HG02763 (cell line): ENCODE results near the gene PELI3.
A peak's percentile ranks its signal among the peaks of the same experiment; 100 is the strongest.

ENCODE experiments used
- ATAC-seq: cut with Tn5 transposase; IDR thresholded peaks from one replicate; pipeline ENCODE4 v1.9.1; 2021; ENCODE audit warnings: mild to moderate bottlenecking, moderate library complexity; ENCODE audit not compliant: unreplicated experiment

PELI3 gene

GRCh38 chr11:66473608-66474515 lies 7.2 kb downstream of the PELI3 start:
- ATAC-seq, result no peak

- ATAC-seq, result no peak
These were observed 8.9 kb downstream of the PELI3 start for GRCh38 chr11:66475349-66476172.

GRCh38 chr11:66476173-66476840 lies 9.6 kb downstream of the PELI3 start:
- ATAC-seq, result no peak

- ATAC-seq, result no peak
These were observed 10.1 kb downstream of the PELI3 start for GRCh38 chr11:66476841-66477251.

- ATAC-seq, result no peak
These were observed 10.8 kb downstream of the PELI3 start for GRCh38 chr11:66477263-66478201.

- ATAC-seq, result no peak
These were observed 12.2 kb downstream of the PELI3 start for GRCh38 chr11:66478729-66479393.

- no peak for ATAC-seq
These were observed 12.8 kb downstream of the PELI3 start for GRCh38 chr11:66479394-66480116.

- ATAC-seq, result peak; percentile 83
These were observed 13.6 kb downstream of the PELI3 start, which contains the start of gene DPP3 for GRCh38 chr11:66480117-66480938. Gene DPP3, plus strand, starts transcription at chr11:66480434. Its CDS starts 1,767 bp downstream, at chr11:66482201.

- ATAC-seq, result no peak
These were observed 18.2 kb downstream of the PELI3 start for GRCh38 chr11:66484806-66485380.

- no peak for ATAC-seq
These were observed 22.3 kb downstream of the PELI3 start for GRCh38 chr11:66488957-66489356.

- no peak for ATAC-seq
These were observed 22.9 kb downstream of the PELI3 start for GRCh38 chr11:66489636-66490035.

- no peak for ATAC-seq
These were observed 24.7 kb downstream of the PELI3 start for GRCh38 chr11:66491315-66491935.

- ATAC-seq, result no peak
These were observed 25.6 kb downstream of the PELI3 start for GRCh38 chr11:66492161-66492865.

- ATAC-seq, result no peak
These were observed 26.4 kb downstream of the PELI3 start for GRCh38 chr11:66493130-66493529.

- ATAC-seq, result no peak
These were observed 27.8 kb downstream of the PELI3 start for GRCh38 chr11:66494458-66494857.

GRCh38 chr11:66494935-66495334 lies 28.2 kb downstream of the PELI3 start:
- no peak for ATAC-seq
